Hepatic stellate cell (primary cell): ENCODE results near the gene PRKCE.

ENCODE experiments used
- DNase-seq: peaks from one replicate; pipeline ENCODE4 v3.0.0; 2011; ENCODE audit warnings: low spot score

PRKCE gene

DNA sequence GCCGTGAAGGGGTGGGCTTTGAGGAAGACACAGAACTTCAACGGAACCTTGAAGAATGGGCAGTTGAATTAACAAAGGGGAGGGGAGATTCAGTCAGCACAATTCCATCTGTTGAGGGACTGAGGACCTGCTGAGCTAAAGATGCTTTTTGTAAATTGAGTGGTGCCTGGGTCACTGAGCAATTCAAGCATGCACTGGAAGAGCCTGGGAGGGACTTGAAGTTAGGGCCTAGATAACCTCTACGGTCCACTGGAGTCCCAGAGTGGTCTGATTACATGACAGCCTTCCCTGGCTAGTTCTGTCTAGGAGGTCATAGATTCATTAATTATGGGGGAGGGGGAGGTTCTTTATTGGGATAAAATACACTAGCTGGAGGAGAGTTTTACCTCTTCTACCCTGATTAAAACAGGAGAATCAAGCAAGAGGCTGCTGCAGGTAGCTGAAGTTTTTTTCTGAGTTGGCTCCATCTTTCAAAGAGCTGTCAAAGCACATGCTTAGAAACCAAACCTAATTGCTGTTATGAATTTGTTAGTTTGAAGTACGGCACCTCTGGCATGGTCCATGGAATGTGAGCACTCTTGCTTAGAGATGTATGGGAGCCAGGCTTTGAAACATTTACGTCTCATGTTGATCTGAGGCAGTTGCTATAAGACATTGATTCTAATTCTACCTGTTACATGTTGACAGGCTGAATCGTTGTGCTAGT is 290.2 kb downstream of the PRKCE start:
- DNase-seq: no peak

DNA sequence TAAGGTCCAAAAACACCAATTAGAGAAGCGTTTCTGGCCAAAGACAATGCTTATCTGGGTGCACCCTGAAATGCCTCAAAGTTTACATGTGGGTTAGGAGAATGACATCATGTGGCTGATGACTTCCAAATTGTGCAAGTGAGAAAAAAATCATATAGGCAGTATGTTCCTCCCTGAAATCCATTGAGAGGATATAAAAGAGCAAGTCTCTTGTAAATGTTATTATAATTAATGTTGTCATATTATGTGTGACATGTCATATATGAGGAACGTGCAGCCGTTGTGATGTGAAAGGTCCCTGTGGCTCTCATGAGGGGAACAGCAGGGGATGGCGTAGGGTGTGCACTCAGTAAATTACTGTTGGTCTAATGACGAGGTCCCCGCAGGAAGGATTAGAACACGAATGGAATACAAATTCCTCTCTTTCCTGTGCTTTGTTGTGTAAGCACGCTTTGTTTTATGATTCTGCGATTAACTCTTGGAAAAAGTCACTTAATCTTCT is 290.8 kb downstream of the PRKCE start:
- DNase-seq: no peak

DNA sequence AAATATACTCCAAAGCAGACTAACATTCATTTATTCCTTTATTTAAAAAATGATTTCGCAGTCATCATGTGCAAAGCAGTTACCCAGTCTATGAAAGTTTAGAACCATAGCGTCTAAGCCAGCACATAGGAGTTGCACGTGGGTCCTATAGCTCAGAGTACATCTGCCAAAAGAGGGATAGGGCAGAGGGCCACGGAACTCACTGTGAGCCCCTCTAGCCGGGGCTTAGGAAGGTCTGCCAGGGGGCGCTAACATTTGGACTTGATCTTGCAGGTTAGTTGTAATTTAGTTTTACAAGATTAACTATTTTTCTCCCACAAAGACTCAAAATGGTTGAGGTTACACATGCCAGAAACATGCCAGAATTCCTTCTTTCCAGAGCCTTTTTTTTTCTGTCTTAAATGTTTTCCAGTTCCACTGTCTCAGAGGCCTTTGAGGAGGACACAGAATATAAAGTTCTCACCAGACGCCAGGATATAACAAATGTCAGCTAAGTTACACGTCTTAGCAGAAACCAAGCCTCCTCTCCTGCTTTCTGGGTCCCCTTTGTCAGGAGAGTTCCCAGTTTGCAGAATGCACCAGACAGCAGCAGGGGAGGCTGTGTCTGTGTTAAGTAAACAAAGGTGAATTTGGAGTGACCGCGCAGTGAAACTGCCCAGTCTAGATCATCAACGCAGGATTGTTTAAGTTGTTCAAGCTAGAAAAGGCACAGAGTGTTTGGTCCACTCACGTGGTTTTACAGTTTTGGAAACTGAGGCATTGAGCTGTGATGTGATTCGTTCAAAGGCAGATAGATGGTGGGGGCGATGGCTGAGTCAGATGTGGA is 292.0 kb downstream of the PRKCE start:
- DNase-seq: no peak

DNA sequence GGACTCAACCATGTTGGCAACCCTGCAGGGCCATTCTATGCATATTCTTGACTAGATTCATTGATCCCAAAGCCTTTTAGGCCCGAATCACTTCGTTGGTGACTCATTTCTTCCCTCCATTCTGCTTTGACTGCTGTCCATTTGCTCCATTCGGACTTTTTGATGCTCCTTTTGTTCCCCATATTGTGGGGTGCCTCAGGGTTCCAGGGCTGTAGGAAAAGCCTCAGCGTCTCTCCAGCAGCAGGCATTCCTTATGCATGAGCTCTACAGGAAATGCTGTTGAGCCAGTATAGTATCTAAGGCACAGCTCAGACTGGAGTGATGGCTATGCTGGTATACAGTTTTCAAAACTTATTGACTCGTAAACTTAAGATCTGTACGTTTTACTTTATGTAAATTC is 292.6 kb downstream of the PRKCE start:
- peak; percentile 39 for DNase-seq

DNA sequence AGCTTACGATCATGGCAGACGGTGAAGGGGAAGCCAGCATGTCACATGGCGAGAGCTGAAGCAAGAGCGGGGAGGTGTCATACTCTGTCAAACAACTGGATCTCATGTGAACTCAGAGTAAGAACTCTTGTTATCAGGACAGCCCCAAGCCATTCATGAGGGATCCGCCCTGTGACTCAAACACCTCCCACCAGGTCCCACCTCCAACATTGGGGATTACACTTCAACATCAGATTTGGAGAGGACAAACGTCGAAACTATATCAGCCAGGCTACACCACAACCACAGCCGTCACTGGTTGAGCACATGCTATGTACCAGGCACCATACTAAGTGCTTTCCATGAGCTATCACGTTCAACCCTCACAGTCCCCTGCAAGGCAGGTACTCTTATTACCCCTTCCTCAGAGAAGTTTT is 293.8 kb downstream of the PRKCE start:
- DNase-seq: no peak

DNA sequence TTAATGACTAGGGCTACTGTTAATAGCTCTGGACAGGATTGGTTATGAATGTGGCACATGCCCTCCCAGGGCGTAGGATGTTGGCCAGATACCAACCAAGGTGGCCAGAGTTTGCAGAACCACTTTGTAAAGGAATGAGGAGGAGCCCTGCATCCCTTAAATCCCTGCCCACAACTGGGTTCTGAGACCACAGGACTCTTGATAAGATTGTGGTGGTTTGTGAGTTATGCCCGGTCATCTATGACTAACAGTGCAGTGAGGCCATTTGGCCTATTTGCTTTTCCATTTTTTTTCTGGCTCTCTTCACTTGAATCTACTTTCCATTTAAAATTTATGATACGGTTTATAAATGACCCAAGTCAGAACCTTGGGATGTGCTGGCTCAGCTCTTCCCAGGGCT is 294.5 kb downstream of the PRKCE start:
- DNase-seq: peak; percentile 46

DNA sequence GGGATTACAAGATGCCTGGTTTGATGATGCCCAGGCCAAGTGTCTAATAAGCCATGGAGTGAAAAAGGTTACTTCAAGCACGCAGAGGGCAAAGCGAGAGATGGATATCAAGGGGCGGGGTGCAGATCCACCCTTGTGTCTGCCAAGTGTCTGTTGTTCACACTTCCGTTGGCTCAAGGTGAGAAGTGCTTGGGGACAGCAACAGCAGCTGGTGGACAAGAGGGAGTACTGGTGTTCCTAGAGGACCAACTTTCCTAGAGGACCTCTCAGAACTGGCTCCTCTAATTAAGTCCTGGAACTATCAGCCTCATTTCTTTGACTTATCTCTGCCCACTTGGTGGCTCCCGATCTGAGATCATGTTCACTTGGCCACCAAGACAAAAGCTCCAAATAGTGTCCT is 299.1 kb downstream of the PRKCE start:
- DNase-seq: no peak

DNA sequence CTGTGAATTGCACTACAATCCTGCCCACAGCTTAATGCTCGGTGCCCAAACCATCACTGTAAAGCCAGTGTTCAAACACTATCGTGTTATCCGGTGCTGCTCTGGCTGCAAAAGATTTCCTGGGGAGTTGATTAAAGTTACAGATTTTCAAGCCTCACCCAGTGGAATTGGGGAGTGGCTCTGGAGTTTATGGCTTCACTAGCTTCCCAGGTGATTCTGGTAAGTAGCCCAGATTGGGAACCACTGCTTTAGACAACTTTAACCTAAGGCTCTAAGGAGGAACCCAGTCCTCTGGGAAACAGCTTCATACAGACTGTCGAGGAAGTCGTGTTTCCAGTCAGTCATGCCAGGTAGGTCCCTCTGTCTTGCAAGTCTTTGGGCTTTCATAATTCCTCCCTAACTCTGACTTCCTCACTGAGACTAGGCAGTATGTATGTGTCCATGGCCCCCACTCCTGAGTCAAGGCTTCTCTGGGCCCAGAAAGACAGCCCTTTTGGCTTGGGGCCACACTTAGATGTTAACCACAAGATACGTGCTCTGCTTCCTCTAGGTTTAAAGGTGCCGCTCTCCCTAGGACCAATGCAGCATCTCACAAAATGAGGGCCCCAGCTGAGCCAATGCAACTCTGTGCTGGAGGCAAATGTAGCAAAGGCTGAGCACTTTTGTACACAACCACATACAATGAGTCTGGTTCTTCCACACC is 299.7 kb downstream of the PRKCE start:
- no peak for DNase-seq

DNA sequence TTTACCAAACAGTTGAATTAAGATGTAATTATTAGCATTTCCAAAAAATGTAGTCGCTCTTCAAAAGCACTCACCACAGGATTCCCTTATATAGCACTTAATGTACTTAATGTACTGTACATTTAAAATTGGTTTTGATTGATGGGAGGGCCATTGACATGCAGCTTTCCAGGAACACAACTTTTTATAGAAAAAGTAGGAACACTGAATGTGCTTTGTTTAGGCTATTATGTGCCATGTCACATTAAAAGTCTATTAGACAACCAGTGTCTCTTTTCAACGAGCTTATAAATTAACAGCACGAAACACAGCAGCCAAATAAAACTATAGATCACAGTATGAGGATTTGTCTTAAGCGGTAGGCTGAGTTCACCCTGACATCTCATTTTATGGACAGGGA is 301.1 kb downstream of the PRKCE start:
- DNase-seq: no peak

DNA sequence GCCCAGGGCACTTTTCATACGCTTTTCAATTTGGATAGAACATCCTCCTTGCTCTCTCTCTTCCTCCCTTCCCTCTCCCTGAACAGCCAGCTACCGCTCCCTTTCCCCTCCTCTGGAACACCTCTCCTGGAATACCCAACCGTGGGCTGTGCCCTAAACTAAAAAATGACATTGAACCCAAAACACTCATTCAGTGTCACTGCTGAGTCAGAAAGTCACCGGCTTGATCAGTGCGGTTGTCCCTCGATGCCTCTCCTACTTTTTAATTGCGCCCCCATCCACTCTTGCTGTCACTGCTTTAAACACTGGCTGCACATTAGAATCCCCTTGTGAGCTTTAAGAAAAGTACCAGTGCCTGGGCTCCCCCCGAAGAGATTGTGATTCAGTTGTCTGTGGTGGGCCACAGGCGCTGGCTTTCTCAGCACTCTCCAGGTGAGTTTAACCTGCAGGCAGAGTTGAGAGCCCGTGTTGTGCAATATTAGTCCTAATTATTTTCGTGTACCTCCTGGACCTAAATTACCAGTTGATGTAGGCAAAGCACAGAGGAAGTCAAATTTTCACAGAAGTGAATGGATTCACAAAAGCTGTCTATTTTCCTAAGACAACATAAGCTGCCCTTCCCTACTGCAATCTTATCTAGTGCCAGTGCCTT is 302.0 kb downstream of the PRKCE start:
- no peak for DNase-seq

DNA sequence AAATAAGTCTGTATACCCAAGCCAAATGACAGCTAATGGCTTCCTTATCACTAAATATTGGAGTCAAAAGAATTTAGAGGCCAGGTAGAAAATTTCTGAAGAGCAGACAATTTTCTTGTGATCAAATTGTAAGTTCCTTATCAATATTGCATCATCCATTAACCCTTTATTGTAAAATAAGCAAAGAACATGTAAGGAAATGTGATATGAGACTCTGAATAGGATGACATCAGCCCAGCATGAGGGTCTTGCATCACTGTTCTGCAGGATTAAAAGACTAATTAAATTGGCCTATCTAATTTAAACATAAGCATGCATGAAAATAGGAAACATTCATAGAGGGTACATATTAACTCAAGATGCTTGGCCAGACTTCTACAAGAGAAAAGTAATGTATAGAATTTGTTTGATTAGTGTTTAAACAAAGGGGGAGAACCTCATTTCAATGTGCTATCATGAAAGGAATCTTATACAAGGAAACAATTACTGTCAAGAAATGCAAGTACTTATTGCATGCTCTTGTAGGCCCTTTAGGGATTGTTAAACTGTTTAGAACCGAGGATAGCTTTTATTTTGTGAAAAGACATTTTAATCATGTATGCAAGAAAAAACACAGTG is 302.9 kb downstream of the PRKCE start:
- no peak for DNase-seq

DNA sequence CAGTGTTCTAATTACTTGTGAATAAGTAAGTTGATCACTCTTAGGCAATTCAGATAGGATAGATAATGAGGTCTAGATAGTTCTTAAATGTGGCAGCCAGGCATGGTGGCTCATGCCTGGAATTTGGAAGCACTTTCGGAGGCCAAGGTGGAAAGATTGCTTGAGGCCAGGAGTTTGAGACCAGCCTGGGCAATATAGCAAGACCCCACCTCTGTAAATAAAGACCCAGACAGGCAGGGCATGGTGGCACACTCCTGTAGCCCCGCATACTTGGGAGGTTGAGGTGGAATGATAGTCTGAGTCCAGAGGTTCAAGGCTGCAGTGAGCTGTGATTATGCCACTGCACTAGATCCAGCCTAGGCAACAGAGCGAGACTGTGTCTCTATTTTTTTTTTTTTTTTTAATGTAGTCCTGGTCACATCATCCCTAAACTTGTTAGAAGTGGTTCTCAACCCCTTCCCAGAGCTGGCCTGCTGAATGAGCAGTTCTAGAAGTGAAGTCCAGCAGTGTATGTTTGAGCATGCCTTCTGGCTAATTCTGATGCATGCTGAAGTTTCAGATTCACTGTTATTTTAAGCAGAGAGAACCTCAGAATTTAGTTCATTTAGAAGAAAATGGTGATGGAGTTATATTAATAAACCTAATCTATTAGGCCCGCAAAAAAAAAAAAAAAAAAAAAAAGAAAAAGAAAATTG is 306.2 kb downstream of the PRKCE start:
- no peak for DNase-seq

DNA sequence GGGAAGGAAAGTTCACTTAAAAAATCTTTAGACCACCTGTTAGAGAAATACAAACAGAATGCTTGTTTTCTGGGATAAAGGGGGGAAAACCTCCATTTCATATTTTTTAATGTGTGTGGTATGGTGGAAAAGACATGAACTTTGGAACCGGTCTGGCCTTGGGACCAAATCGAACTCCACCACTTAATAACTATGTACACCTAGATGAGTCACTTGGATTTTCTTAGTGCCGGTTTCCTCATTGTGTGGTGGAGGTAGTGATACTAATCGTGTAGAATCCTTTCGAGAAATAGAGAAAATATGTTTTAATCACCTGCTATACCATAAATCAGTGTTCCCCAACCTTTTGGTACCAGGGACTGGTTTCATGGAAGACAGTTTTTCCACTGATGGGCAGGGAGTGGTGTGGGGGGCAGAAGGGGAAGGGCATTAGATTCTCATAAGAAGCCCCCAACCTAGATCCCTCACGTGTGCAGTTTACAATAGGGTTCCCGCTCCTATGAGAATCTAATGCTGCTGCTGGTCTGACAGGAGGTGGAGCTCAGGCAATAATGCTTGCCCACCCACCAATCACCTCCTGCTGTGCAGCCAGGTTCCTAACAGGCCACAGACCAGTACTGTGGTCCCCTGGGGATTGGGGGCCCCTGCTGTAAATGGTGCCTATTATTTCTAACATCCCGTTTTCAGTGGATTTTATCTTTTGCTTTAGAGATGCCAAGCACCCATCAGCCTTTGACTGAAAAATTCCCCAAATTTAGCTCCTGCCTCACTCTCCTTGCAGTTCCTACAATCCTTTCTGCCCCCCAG is 308.8 kb downstream of the PRKCE start:
- no peak for DNase-seq

DNA sequence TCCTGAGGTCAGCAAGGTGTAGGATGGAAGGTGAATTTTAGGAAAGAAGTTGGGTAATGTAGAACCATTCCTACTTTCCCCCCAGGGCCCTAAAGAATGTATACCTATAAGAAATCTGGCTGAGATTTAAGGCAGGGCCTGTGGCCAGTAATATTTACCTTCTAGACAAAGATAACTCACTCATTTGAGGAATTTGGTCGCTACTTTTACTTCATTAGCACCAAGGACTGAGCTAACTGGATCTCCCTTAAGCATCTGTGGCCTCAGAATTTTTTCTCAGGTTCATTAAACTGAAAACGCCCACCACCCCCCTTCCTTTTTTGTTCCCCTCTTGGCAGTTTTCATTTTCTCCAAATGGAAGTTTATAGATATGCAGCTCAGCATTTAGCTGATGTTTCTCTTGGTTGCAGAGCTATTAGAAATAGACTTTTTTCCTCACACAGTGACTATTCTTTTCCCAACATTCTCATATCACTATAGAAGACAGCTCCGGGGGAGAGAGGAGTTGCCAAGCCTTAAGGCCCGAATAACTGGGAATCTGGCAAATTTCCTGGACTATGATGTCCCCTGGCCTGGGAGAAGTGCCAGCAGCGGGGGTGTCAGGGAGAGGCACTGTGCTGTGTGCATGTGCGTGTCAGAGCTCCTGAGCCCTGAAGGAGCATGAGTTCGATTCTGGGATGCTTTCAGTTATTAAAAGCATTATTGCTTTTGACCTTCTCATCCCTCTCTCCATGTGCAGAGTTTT is 310.9 kb downstream of the PRKCE start:
- peak; percentile 50 for DNase-seq

DNA sequence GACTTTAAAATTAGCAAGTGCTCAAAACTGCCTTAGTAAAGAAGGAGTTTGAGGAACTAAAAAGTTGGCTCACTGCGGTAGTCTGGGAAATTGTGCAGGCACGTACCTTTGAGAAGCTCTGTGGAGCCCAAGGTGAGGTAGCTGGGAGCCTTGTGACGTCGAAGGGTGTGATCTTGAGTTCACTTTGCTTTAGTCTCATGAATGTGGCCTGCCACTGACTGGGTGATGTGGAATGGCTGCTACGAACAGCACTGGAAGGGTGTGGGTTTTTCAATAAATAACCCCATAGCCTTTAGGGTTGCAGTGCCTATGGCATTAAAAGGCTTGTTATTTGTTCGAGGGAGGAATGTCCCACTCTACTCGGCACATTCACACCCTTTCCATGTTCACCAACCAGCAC is 312.3 kb downstream of the PRKCE start:
- DNase-seq: no peak

DNA sequence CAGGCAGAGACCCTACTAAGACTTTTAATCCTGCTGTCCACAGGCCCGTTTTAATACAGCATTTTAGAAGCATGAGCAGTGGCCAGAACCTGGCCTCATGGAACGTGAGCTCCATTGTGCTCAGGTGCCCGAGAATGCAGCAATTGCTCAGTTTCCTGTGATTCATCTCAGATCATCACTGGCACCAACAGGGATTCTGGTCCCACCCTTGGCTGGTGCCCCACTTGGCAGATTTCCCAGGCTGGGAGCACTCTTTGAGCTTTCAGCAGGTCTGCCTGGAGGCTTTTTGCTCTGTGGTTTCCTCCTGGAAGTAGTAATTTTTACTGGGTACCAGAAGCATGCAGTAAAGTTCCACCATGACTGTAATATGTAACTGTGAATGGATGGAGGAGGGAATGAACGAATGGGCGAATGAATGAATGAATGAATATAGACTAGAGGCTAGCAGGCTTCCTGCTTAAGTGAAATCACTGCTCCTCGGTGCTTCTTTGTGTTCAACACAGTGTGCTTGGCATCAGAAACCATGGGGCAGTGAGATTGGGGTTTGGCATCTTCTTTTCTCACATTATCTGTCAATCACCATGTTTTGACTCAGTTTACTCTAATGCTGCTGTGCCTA is 312.9 kb downstream of the PRKCE start:
- no peak for DNase-seq

DNA sequence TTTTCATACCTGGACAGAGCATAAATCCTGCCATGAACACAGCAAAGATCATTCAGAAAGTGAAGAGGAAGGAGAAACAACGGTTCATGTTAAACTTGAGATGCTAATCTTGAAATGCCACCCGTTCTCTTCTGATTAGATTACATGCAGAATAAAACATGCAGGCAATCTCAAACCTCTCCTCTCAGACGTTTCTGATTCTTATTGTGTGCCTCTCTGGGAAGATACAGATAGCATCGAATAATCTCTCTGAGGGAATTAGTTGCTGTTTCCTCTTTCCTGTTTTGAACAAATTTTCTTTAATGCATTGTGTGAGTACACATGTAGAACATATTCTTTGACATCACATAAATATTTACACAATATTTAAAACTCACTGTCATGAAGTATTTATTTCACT is 313.4 kb downstream of the PRKCE start:
- DNase-seq: no peak

DNA sequence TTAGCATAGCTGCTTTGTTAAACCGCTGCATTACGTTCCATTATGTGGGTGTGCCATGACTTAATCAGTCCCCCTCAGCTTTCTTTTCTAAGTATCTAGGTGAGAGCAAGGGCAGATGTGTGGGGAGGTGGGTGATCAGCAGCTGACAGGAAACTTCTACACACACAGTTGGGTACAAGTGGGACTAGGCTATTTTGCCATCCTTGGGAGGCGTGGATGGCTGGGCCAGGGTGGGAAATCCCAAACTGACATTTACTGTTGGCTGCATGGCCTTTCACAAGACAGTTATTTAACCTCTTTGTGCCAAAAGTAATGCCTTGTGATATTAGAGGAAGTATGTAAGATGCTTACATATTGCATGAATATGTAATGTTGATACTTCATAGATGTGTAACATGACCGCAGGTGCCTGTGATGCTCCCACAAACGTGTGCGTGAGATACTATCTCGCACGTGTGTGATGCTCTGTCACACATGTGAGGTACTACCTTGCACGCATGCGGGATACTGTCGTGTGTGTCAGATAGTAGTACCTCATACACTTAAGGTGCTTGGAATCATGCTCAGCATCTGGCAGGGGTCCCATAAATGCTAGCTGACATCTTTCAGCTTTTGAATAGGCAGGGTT is 314.5 kb downstream of the PRKCE start:
- no peak for DNase-seq
